ENCODE results near the gene ROR2.

ROR2 gene

GRCh38 chr9:91734371-91734981, 215.6 kb downstream of the ROR2 start:
- peak; percentile 35 to 92 (median 74) for DNase-seq
- intact Hi-C loops (cut with DNase I): no loop called here

GRCh38 chr9:91733006-91733624, 216.9 kb downstream of the ROR2 start:
- intact Hi-C loops (cut with DNase I): no loop called here
- no peak for DNase-seq

DNA sequence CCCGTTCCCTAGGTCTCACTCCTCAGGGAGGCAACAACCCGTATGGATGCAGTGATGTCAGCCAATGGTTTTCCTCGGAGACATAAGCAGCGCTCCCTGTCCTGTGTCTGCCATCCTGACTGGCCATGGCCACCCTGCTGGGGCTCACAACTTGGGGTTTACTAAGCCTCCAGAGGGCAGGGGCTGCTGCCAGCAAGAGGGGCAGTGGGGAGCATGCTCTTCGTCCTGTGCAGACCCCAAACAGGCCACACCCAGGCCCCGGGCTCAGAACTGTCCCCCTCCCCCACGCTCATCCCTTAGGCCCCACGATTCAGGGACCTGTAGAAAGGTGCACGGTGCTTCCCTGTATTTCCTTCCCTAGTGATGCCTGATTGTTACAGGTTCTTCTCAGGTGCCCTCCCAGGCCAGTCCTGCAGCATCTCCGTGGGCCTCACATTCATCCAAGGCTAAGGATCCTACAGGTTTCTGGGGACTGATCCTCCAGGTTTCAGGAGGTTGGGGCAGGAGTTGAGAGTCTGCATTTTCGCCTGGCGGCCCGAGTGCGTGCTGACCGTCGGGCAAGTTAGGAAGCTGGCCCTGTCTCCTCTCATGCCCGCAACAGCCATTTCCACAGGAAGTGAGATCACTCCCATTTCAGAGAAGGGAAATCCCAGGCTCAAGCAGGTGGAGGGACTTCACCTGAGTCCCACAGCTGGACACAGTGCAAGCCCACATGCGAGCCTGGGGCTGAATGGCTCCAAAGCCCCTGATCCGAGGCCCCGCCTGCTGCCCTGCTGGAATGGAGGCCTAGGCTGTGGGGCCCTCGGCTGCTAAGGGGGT, 217.6 kb downstream of the ROR2 start:
- intact Hi-C loops (cut with DNase I): no loop called here

GRCh38 chr9:91730806-91731205, 219.2 kb downstream of the ROR2 start:
- intact Hi-C loops (cut with DNase I): no loop called here
- no peak for DNase-seq

More for the DNA sequence above, 217.6 kb downstream of the ROR2 start:
- DNase-seq: no peak

- no peak for DNase-seq
- intact Hi-C loops (cut with DNase I): loop anchor here (5.0 kb wide), 1 partner anchor 812 kb away; no protein-coding TSS in a partner anchor
Observed at GRCh38 chr9:91729558-91729842, 220.5 kb downstream of the ROR2 start.

GRCh38 chr9:91727972-91728371, 222.1 kb downstream of the ROR2 start:
- intact Hi-C loops (cut with DNase I): loop anchor here (5.0 kb wide), 1 partner anchor 811 kb away; no protein-coding TSS in a partner anchor
- no peak for DNase-seq

- intact Hi-C loops (cut with DNase I): loop anchor here (5.0 kb wide), 1 partner anchor 810 kb away; no protein-coding TSS in a partner anchor
- DNase-seq: no peak
Observed at GRCh38 chr9:91727316-91727861, 222.6 kb downstream of the ROR2 start.

DNA sequence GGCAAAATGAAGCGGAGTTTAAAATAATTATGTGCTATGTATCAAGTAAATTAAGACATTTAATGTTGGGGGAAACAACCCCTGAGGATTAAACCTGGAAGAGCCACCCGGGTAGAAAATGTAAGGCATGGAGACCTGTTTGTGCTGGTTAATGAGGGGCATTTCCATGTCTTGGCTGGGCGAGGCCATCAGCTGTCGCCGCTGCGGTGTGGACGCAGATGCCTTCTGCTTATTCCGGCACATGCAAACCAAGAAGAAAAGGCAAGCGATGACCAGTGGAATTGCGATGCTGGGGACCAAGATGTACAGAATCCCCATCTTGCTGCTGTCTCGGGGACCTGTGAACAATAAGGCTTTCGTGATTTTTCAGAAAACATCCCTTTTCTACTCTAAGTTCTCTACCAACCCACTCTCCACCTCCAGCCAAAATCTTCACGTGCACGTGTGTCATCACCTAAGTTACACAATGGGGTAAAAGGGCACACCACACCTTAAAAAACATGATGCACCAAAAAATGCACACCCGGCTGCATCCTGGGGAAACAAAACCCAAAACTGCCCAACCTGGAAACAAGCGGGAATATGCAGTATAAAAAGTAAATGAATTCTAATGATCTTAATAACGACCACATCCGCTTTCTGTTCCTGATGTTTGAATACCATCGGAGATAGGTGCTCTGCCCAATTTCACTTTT, 223.5 kb downstream of the ROR2 start:
- intact Hi-C loops (cut with DNase I): loop anchor here (5.0 kb wide), 1 partner anchor 809 kb away; no protein-coding TSS in a partner anchor
- DNase-seq: no peak

DNA sequence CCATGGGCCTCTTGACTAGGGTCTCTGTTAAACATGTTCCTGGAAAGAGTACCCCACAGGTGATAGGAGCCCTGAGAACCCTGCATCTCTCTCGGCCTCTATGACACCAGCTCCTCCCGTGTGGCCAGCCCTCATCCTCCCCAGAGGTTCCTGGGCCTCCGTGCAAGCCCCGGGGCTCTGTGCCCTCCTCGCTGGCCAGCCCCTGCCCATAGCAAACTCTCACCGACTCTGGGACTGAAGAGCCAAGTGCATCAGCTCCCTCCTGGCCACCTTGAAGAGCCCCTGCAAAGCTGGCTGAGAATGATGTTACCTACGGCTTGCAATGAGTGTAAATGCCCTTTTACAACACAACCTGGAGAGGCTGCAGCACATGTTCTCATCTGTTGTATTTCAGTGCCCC, 224.4 kb downstream of the ROR2 start:
- intact Hi-C loops (cut with DNase I): loop anchor here (5.0 kb wide), 1 partner anchor 808 kb away; no protein-coding TSS in a partner anchor
- DNase-seq: no peak

GRCh38 chr9:91724609-91725505, 225.2 kb downstream of the ROR2 start:
- no peak for DNase-seq
- intact Hi-C loops (cut with DNase I): loop anchor here (5.0 kb wide), 1 partner anchor 808 kb away; no protein-coding TSS in a partner anchor

DNA sequence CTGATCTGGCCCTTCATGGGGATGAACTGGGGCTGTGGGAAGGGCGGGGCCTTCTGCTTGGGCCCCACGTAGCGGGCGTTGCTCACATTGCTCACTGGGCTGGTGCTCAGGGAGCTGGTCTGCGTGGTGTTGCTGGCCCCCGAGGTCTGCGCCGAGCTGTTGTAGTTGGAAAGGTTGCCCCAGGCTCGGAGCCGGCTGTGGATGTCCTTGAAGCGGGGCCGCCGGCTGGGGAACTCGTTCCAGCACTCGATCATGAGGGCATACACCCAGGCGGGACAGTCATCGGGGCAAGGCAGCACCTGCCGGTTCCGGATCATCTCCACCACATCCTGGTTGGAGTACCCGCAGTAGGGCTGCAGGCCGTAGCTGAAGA, 226.0 kb downstream of the ROR2 start:
- intact Hi-C loops (cut with DNase I): no loop called here
- DNase-seq: no peak

DNA sequence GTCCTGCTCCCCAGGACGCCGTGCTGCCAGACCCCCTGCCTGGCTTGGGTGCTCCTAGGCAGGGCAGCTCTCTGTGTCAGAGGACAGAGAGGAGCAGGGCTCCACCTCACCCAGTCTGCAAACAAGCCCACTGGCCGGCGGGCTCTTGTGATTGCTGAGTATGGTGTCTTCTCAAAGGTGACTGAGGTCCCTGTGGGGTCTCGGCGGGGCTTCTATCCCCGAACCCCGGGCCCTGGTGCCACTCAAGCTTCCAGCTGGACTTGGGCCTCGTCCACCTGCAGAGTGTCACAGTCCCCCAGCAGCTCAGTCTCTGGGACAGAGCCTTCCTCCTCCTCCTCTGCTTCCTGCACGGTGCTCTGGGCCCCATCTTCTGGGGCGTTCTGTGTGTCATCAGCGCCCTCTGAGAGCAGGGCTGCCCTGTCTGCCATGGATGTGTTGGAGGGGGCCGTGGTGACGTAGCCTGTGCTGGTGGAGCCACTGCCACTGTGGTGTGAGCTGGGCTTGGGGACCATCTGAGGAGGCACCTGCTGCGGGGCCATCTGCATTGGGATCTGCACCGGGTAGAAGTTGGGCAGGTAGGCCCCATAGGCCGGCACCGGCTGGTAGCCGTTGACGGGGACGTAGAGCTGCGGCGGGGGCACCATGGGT, 226.5 kb downstream of the ROR2 start:
- no peak for DNase-seq
- intact Hi-C loops (cut with DNase I): no loop called here

DNA sequence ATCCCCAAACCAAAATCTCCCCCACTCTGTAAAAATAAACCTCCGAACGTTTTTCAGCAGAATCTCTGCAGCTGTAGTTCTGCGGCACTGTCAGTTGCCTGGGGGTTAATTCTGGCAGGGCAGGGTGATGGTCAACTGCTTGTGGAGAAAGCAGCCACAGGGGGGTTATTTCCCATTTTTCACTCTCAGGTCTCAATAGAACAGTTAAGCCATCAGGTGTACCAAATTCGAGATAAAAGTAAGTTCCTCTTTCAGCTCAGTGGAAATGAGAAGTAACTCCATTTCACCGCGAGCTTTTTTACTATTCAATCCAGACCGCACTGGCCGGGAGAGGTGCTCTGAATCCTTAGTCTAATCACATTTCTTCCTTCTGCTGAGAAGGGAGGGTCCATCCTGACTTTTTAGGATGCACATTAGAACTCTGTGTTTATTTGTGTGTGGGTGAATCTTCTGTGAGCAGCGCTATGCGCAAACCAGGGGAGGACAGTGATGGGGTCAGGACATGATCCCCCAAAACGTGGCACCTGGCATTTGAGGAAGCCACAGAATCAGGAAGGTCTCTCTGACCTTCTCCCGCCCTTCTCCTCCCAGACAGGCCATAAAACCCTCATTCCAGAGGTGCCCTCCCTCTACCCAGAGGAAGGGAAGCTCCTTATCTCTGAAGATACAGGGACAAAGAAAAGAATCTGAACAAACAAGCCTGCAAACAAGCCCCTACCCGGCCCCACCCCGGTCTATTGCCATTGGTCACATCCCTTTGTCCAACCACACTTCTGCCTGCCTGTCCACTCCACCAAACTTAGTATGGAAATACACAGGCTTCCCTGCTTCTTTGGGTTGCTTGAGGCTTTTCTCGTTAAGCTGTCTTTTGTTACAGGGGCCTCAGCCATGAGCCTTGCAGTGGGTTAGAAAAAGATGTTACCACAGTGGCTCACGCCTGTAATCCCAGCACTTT, 229.0 kb downstream of the ROR2 start:
- intact Hi-C loops (cut with DNase I): no loop called here

GRCh38 chr9:91720313-91720712, 229.7 kb downstream of the ROR2 start:
- intact Hi-C loops (cut with DNase I): no loop called here
- no peak for DNase-seq

More for the DNA sequence above, 229.0 kb downstream of the ROR2 start:
- no peak for DNase-seq

DNA sequence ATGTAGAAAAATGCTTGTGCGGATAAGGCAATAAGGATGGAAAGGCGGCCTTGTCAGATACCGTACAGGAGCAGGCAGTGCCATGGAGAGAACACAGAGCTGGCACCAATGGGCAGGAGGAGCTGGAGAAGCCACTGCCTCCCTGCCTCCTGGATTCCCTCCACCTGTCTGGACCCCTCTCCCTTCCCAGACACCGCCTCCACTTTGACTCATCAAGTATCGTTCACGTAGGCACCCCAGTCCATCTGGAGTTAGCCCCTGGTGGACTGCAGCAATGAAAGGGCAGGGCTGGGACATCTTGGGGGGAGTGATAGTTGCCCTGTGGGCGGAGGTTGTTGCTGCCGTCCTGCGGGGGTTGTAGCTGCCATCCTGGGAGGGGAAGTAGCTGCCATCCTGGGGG, 232.0 kb downstream of the ROR2 start:
- intact Hi-C loops (cut with DNase I): no loop called here
- no peak for DNase-seq

DNA sequence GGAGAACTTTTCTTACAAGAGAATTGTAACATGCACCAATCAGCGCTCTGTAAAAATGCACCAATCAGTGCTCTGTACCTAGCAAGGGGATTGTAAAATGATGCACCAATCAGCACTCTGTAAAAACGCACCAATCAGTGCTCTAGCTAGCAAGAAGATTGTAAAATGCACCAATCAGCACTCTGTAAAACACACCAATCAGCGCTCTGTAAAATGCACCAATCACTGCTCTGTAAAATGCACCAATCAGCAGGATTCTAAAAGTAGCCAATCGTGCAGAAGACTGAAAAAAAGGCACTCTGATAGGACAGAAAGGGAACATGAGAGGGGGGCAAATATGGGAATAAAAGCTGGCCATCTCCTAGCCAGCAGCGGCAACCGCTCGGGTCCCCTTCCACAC, 233.2 kb downstream of the ROR2 start:
- no peak for DNase-seq
- intact Hi-C loops (cut with DNase I): no loop called here

DNA sequence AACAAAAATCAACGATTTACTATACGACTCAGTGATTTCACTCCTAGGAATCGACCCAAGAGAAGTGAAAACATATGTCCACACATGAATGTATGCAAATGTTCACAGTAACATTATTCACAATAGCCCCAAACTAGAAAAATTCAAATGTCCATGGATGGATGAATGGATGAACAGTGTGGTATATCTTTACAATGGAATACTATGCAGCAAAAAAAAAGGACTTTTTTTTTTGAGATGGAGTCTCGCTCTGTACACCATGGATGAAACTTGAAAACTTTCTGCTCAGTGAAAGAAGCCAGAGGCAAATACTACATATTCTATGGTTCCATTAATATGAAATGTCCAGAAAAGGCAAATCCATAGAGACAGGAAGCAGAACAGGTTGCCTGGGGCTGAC, 233.8 kb downstream of the ROR2 start:
- intact Hi-C loops (cut with DNase I): no loop called here
- no peak for DNase-seq
